Sigmoid colon (tissue), 4 donors: ENCODE measurements around the gene AP1S2.

ENCODE experiments used
- EP300 ChIP-seq, 4 donors: sonication (generic); formaldehyde crosslinking; IDR thresholded peaks; one replicate each; pipeline ENCODE4 v1.6.1; 2017; ENCODE audit warnings: antibody characterized with exemption in 4 of 4
- POLR2A ChIP-seq, 2 donors: fragments of 450-650 bp; IDR thresholded peaks; one replicate each; pipeline ENCODE4 v1.6.1; 2016; ENCODE audit warnings: antibody characterized with exemption in 2 of 2, mild to moderate bottlenecking in 2 of 2, moderate library complexity in 2 of 2
- POLR2AphosphoS5 ChIP-seq, 4 donors: sonication (generic); formaldehyde crosslinking; IDR thresholded peaks; one replicate each; pipeline ENCODE4 v1.6.1; 2017; ENCODE audit warnings: antibody characterized with exemption in 4 of 4
- TF ChIP-seq, protein P1 (sequence below), 4 experiments: fragments of 450-650 bp in 3 of 4; fragments of 200-600 bp in 1 of 4; IDR thresholded peaks; one replicate each; pipeline ENCODE4 v1.5.1; 2016 to 2019; ENCODE audit warnings: antibody characterized with exemption in 4 of 4, mild to moderate bottlenecking in 3 of 4, moderate library complexity in 2 of 4

DNA sequence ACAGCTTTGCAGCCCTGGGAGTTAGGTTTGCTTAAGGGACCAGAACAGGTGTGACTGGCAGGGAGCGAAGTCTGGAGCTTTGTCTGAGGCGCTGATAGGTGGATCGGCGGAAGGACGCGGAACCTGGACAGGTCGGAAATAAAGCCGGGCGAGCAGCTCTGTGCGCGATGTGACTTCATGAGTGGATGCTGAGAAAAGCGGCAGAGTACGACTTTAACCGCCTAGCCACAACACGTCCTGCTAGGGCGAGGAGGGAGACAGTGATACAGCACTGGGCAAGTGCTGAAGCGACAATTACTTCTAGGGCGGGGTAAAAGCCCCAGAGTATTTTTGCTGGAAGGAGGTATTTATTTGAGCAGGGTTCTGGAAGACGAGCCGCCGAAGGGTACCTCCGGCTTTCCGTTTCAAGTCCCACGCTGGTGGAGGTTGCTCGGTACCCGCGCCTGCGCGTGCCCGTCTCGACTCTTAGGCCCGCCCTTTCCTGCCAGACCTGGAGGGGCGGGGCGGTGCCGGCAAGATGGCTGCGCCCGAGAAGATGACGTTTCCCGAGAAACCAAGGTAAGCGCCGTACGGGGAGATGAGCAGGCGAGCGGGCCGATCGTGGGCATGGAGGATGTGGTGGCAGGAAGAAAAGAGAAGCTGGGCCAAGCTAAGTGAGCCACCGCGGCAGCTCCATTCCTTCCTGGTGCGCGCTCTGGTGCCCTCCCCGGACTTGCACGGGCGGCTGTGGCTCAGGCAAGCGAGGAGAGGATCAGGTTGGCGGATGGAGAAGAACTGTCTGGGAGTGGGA, 64.4 kb downstream of the AP1S2 start, which contains the start of gene ZRSR2:
- TF ChIP-seq, protein P1, sequence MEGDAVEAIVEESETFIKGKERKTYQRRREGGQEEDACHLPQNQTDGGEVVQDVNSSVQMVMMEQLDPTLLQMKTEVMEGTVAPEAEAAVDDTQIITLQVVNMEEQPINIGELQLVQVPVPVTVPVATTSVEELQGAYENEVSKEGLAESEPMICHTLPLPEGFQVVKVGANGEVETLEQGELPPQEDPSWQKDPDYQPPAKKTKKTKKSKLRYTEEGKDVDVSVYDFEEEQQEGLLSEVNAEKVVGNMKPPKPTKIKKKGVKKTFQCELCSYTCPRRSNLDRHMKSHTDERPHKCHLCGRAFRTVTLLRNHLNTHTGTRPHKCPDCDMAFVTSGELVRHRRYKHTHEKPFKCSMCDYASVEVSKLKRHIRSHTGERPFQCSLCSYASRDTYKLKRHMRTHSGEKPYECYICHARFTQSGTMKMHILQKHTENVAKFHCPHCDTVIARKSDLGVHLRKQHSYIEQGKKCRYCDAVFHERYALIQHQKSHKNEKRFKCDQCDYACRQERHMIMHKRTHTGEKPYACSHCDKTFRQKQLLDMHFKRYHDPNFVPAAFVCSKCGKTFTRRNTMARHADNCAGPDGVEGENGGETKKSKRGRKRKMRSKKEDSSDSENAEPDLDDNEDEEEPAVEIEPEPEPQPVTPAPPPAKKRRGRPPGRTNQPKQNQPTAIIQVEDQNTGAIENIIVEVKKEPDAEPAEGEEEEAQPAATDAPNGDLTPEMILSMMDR (IDR thresholded peaks at IDR 0.05), result no peak
- peak; percentile 46 to 48 for TF ChIP-seq POLR2A (IDR thresholded peaks at IDR 0.05)
- TF ChIP-seq POLR2AphosphoS5 (IDR thresholded peaks at IDR 0.05), result peak; percentile 74 to 88 (median 83)
- no peak for TF ChIP-seq EP300 (IDR thresholded peaks at IDR 0.05)
